Measurements from ENCODE around the gene USP6NL. TPM values are rescaled to one million over a fixed set of nuclear protein-coding genes. Genes with fewer than 3 reads are reported as not detected.

Gene USP6NL
- total and polyA plus RNA-seq, 10 of the 15 experiments (the other 5 are each of a cell fraction or from before 2014, with no cell fraction given): 4.0 to 27.7 (median 18.2) TPM

- H3K9ac ChIP-seq (ENCODE audit: control insufficient read depth, insufficient read depth, low read length): peak overlapping the region; percentile 24; the same call in 1 of the 2 replicates
- ChIA-PET SMC1A (ENCODE audit: uncharacterized antibody, unreplicated experiment) (interaction anchor here (1.0 to 4.6 kb wide), 14 partner anchors 9 to 122 kb away, joined by 3 to 26 read pairs (median 5); no protein-coding TSS in a partner anchor), POLR2A (interaction anchor here (0.5 to 1.7 kb wide), 4 partner anchors 8 to 120 kb away, joined by 3 read pairs; no protein-coding TSS in a partner anchor), CTCF (interaction anchor here (0.6 to 1.4 kb wide), 5 partner anchors 66 to 108 kb away, joined by 3 to 5 read pairs (median 3); no protein-coding TSS in a partner anchor), RAD21 (ENCODE audit: unreplicated experiment) (interaction anchor here (1.1 to 2.1 kb wide), 5 partner anchors 10 to 79 kb away, joined by 3 to 9 read pairs (median 4); no protein-coding TSS in a partner anchor)
- H3K9me3 ChIP-seq (replicated peaks; ENCODE audit: control insufficient read depth, insufficient read depth, low read length): no peaks in the 10 kb centered on the region; the same call in 2 of the 3 replicates
- H3K79me2 ChIP-seq (ENCODE audit: control insufficient read depth, insufficient read depth, low read length): peaks cover 99% of the 10 kb centered on the region
- no peaks in the 10 kb centered on the region for H3K36me3 ChIP-seq (ENCODE audit: control insufficient read depth in 2 of 2, insufficient read depth in 2 of 2, low read length in 1 of 2)
- peak; percentile 62 for DNase-seq (ENCODE audit: low read depth, low spot score)
- no peaks in the 10 kb centered on the region for H4K20me1 ChIP-seq (ENCODE audit: control insufficient read depth, insufficient read depth)
- WGBS (ENCODE audit: insufficient coverage, insufficient replicate concordance, low lambda C conversion rate, missing lambda C conversion rate): 2% methylated on average over 7 of the region's 7 CpGs
- peak overlapping the region; percentile 54 for H3K4me3 ChIP-seq
- H3K27ac ChIP-seq (ENCODE audit: control insufficient read depth, insufficient read depth): peak overlapping the region; percentile 64
- H3K4me1 ChIP-seq (ENCODE audit: control insufficient read depth, insufficient read depth, low read length): peaks cover 43% of the 10 kb centered on the region
- in situ Hi-C loops (cut with MboI): no loop called here
- intact Hi-C loops (cut with micrococcal nuclease; ENCODE audit: unreplicated experiment): loop anchor here (2.0 to 10.0 kb wide), 2 partner anchors 86 to 438 kb away; no protein-coding TSS in a partner anchor
- peak; percentile 46 for ATAC-seq
- no TSS peak for BruUV-seq (replicated peaks)
- no peaks in the 10 kb centered on the region for H3K27me3 ChIP-seq (replicated peaks in 1 of 2; ENCODE audit: control insufficient read depth in 2 of 2, insufficient read depth in 2 of 2, low read length in 1 of 2)
- FAIRE-seq: no peak
- peak overlapping the region; percentile 64 for H3K4me2 ChIP-seq (ENCODE audit: control insufficient read depth, insufficient read depth)
- H2AFZ ChIP-seq (ENCODE audit: control insufficient read depth, low read depth, low read length): no peak overlapping the region
- TF ChIP-seq EZH2 (IDR thresholded peaks at IDR 0.05; ENCODE audit: borderline replicate concordance, control insufficient read depth, low read depth, low read length) (no peak), PAX5 (IDR thresholded peaks at IDR 0.05; ENCODE audit: borderline replicate concordance, low read depth, low read length) (peak; percentile 35; the same call in 1 of the 2 replicates), FOXK2 (IDR thresholded peaks at IDR 0.05) (no peak), YY1 (IDR thresholded peaks at IDR 0.05; ENCODE audit: low read depth, low read length) (no peak), CTCF (IDR thresholded peaks at IDR 0.05 in 2 of 3, conservative IDR thresholded peaks at IDR 0.05 in 1 of 3; ENCODE audit: control insufficient read depth in 2 of 3, extremely low read depth in 1 of 3, insufficient read depth in 1 of 3, low read depth in 3 of 3, low read length in 3 of 3) (no peak), KAT2A (conservative IDR thresholded peaks at IDR 0.05; ENCODE audit: control insufficient read depth, low read depth, low read length) (no peak), EED (IDR thresholded peaks at IDR 0.05; ENCODE audit: low read depth) (peak; percentile 94), BCL11A (IDR thresholded peaks at IDR 0.05; ENCODE audit: low read depth, low read length) (peak; percentile 42; the same call in 1 of the 2 replicates), TARDBP (IDR thresholded peaks at IDR 0.05; ENCODE audit: borderline replicate concordance) (no peak), ZNF274 (IDR thresholded peaks at IDR 0.05; ENCODE audit: insufficient read depth, insufficient read length) (no peak), POLR2AphosphoS5 (IDR thresholded peaks at IDR 0.05; ENCODE audit: low read length) (no peak), POU2F2 (IDR thresholded peaks at IDR 0.05; ENCODE audit: borderline replicate concordance, low read depth, low read length) (no peak), CEBPB (IDR thresholded peaks at IDR 0.05; ENCODE audit: borderline replicate concordance in 1 of 2, low read depth in 2 of 2, low read length in 2 of 2) (peak in 1 of 2 experiments; percentile 16; a peak in 1 of 4 replicates), EP300 (IDR thresholded peaks at IDR 0.05; ENCODE audit: borderline replicate concordance in 1 of 2, control insufficient read depth in 1 of 2, low read depth in 2 of 2, low read length in 2 of 2) (no peak), PML (IDR thresholded peaks at IDR 0.05; ENCODE audit: low read length) (0 out of 2 replicates have a peak, but pooled peaks have one; percentile 7), RUNX3 (IDR thresholded peaks at IDR 0.05; ENCODE audit: low read length) (peak; percentile 52), ZNF384 (IDR thresholded peaks at IDR 0.05; ENCODE audit: borderline replicate concordance, low read depth, low read length) (no peak), JUNB (IDR thresholded peaks at IDR 0.05) (peak; percentile 72)
- TF ChIP-seq, protein P1, sequence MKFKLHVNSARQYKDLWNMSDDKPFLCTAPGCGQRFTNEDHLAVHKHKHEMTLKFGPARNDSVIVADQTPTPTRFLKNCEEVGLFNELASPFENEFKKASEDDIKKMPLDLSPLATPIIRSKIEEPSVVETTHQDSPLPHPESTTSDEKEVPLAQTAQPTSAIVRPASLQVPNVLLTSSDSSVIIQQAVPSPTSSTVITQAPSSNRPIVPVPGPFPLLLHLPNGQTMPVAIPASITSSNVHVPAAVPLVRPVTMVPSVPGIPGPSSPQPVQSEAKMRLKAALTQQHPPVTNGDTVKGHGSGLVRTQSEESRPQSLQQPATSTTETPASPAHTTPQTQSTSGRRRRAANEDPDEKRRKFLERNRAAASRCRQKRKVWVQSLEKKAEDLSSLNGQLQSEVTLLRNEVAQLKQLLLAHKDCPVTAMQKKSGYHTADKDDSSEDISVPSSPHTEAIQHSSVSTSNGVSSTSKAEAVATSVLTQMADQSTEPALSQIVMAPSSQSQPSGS (IDR thresholded peaks at IDR 0.05; ENCODE audit: low read length): peak; percentile 44
- TF ChIP-seq, protein P2, sequence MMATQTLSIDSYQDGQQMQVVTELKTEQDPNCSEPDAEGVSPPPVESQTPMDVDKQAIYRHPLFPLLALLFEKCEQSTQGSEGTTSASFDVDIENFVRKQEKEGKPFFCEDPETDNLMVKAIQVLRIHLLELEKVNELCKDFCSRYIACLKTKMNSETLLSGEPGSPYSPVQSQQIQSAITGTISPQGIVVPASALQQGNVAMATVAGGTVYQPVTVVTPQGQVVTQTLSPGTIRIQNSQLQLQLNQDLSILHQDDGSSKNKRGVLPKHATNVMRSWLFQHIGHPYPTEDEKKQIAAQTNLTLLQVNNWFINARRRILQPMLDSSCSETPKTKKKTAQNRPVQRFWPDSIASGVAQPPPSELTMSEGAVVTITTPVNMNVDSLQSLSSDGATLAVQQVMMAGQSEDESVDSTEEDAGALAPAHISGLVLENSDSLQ (IDR thresholded peaks at IDR 0.05): peak; percentile 27; the same call in 1 of the 2 replicates
- TF ChIP-seq, protein P3, sequence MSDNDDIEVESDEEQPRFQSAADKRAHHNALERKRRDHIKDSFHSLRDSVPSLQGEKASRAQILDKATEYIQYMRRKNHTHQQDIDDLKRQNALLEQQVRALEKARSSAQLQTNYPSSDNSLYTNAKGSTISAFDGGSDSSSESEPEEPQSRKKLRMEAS (IDR thresholded peaks at IDR 0.05; ENCODE audit: low read depth, low read length): no peak
Measured at GRCh38 chr10:11602358-11602757, 9.1 kb downstream of the USP6NL start.

Data from GM12878 (cell line).